HG02885 (cell line): ENCODE data around the gene PDE4A.
"Not testable (repeated sequence)": the region's sequence is repeated elsewhere in the genome, so short reads cannot be mapped to it uniquely, and the experiment has no call there.

ENCODE experiments used
- ATAC-seq: cut with Tn5 transposase; IDR thresholded peaks from one replicate; pipeline ENCODE4 v1.9.1; 2021; ENCODE audit warnings: mild to moderate bottlenecking; ENCODE audit not compliant: unreplicated experiment, poor library complexity

Gene PDE4A

DNA sequence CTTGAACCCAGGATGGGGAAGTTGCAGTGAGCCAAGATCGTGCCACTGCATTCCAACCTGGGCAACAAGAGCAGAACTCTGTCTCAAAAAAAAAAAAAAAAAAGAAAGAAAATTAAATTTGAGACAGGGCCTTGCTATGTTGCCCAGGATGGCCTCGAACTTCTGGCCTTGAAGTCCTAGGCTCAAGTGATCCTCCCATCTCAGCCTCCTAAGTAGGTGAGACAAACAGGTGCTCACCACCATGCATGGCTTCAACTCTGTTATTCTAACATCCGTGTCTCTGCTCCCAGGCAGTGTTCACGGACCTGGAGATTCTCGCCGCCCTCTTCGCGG is 40.3 kb downstream of the PDE4A start:
- no peak for ATAC-seq

DNA sequence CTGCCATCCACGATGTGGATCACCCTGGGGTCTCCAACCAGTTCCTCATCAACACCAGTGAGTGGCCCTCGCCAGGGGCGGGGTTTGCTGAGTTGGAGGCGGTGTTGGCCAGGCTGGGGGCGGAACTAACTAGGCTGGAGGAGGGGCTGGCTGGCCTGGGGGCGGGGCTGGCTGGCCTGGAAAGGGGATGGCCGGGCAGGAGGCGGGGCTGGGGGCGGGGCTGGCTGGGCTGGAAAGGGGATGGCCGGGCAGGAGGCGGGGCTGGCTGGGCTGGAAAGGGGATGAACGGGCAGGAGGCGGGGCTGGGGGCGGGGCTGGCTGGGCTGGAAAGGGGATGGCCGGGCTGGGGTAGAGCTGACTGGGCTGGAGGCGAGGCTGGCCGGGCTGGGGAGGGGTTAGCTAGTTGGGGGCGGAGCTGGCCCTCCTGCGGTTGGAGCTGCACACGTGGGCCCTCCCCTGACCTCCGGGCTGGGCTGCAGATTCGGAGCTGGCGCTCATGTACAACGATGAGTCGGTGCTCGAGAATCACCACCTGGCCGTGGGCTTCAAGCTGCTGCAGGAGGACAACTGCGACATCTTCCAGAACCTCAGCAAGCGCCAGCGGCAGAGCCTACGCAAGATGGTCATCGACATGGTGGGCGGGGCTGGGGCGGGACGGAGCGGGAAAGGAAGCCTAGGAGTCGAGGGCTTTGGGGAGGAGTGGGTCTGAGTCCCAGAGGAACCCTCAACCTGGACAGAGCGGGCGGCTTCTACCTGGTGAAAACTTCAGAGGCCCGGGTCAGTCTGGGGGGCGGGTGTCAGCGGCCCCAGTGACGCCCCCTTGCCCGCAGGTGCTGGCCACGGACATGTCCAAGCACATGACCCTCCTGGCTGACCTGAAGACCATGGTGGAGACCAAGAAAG is 41.0 kb downstream of the PDE4A start:
- ATAC-seq = peak; percentile 89

DNA sequence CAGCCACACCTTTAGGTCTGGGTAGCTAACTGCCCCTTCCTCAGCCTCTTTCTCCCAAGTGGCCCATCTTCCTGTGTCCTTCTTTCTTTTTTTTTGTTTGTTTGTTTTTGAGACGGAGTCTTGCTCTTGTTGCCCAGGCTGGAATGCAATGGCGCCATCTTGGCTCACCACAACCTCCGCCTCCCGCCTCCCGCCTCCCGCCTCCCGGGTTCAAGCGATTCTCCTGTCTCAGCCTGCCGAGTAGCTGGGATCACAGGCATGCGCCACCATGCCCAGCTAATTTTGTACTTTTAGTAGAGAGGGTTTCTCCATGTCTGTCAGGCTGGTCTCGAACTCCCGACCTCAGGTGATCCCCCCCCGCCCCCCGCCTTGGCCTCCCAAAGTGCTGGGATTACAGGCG is 41.7 kb downstream of the PDE4A start:
- not testable (repeated sequence) for ATAC-seq

DNA sequence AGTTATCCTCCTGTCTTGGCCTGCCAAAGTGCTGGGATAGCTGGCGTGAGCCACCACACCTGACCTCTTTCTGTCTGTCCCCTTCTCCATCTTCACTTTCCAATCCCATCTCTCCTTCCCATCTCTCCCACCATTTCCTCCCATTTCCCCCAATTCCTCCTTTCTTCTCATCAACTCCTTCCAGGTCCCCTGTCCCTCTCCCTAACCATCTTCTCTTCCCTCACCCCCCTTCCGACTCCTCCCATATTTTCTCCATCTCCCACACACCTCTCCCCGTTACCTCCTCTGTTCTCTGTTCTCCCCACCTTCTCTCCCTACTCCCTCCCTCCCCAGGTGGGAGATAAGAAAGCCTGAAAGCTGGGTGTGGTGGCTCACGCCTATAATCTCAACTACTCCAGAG is 42.2 kb downstream of the PDE4A start:
- ATAC-seq = no peak

DNA sequence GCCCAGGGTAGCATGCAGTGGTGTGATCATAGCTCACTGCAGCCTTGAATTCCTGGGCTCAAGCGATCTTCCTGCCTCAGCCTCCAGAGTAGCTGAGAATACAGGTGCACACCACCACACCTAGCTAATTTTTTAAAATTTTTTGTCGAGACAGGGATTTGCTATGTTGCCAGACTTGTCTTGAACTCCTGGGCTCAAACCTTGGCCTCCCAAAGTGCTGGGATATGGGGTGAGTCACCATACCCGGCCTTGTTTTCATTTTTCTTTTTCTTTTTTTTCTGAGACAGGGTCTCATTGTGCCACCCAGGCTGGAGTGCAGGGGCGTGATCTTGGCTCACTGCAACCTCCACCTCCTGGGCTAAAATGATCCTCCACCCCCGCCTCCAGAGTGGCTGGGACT is 44.1 kb downstream of the PDE4A start:
- ATAC-seq = no peak

DNA sequence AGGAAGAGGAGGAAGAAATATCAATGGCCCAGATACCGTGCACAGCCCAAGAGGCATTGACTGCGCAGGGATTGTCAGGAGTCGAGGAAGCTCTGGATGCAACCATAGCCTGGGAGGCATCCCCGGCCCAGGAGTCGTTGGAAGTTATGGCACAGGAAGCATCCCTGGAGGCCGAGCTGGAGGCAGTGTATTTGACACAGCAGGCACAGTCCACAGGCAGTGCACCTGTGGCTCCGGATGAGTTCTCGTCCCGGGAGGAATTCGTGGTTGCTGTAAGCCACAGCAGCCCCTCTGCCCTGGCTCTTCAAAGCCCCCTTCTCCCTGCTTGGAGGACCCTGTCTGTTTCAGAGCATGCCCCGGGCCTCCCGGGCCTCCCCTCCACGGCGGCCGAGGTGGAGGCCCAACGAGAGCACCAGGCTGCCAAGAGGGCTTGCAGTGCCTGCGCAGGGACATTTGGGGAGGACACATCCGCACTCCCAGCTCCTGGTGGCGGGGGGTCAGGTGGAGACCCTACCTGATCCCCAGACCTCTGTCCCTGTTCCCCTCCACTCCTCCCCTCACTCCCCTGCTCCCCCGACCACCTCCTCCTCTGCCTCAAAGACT is 46.9 kb downstream of the PDE4A start:
- ATAC-seq = no peak

DNA sequence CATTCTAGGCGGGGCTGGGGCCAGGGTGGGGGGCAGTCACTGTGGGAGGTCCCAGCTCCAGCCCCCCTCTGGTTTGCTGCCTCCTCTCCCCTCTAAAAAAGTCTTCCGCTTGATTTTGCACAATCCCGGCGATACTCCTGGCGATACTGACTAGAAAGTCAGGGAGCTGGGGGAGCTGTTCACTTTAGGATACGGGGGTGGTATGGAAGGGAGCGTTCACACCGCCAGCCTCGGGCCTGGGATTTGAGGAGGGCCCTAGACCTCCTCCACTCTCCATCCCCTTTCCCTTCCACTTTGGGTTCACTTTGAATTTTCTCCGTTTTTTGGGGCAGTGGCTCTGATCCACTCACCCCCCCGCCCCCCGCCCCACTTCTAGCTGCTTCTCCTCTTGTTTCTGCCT is 47.8 kb downstream of the PDE4A start:
- ATAC-seq = no peak

DNA sequence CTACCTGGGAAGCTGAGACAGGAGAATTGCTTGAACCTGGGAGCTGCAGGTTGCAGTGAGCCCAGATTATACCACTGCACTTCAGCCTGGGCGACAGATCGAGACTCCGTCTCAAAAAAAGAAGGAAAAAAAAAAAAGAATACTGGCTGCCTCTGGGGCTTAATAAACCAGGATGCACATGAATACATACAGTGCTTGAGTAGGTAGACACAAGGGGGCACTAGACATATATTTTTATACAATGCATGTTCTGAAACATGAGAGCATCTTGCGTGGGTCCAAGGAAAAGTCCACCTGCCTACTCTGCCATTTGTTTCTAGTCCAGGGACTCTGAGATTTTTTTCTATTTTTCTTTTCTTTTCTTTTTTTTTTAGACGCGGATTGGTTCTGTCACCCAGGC is 51.6 kb downstream of the PDE4A start:
- ATAC-seq = no peak

DNA sequence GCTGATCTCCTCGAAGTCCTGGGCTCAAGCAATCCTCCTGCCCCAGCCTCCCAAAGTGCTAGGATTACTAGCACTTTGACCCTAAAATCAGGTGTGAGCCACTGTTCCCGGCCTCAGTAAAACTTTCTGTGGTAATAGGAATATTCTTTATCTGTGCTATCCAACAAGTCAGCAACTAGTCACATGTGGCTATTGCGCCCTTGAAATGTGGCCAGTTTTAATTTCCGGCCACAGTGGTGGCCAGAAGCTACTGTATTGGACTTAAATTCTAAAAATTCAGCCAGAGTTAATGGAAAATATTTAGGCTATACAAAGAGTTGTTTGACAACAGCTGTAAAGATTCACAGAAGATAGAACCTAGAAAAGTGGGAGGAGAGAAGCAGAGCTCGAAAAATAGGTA is 52.9 kb downstream of the PDE4A start:
- no peak for ATAC-seq

DNA sequence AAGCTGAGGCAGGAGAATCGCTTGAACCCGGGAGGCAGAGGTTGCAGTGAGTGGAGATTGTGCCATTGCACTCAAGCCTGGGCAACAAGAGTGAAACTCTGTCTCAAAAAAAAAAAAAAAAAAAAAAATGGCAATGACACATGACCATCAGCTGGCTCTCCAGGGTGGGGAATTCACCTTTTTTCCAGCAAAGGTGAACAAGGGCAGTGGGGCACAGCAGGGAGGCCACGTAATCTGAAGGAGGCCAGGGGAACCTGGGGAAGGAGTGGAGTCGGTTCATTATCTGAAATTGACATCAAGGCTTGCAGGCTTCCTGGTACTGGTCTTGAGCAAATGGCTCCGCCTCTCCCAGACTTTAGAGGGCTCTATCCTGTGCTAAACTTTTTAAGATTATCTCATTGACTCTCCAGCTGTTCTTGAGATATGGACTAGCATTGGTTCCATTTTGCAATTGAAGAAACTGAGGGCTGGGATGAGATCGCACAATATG is 54.7 kb downstream of the PDE4A start:
- ATAC-seq = no peak

DNA sequence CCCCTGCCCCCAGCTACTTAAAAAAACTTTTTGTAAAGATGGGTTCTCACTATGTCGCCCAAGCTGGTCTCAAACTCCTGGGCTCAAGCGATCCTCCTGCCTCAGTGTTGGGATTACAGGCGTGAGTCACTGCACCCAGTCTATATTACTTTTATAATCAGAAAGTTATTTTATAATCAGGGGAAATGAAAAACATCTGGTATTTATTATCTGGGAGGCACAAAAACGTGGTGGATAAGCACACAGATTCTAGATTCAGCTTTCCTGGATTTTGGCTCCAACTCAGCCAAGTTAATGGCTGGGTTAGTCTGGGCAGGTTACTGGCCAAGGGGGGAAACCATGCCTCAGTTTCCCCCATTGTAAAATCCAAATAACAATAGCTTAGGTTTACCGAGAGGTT is 58.1 kb downstream of the PDE4A start:
- ATAC-seq = no peak

DNA sequence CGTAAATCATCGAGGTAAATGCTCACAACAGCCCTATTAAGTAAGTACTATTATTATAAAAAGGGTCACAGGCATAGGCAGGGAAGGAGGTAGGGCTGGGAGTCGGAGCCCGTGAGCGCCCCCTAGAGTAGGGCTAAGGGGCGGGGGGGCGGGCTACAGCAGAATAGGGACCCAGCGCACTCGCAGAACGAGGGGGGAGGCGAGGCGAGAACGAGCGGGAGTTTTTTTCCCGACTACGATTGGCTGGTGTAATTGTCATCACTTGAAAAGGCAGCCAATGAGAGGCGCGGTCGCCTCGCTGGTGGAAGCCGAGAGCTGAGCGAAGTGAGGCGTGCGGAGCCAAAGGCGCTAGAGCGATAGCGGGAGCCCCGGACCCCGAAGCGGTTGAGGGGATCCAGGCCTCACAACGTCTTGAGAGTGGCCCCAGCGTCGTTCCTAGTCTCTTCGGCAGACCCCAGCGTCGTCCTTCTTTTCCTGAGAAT is 58.6 kb downstream of the PDE4A start:
- no peak for ATAC-seq

DNA sequence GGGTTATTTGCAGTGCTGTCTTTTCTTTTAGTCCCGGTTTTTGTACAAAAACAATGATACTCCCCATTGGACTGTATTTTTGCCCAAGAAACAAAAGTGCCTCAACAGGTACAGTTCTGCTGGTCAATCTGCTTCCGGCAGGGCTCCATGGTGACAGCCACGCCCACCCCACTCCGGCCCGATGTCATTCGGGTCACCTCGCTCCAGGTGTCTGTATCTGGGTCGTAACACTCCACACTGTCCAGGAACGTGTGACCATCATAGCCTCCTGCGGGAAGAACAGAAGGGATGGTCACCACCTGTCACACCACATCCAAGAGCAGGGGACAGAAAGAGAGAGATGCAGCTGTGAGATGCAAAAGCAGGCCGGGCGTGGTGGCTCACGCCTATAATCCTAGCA is 66.2 kb downstream of the PDE4A start:
- no peak for ATAC-seq

DNA sequence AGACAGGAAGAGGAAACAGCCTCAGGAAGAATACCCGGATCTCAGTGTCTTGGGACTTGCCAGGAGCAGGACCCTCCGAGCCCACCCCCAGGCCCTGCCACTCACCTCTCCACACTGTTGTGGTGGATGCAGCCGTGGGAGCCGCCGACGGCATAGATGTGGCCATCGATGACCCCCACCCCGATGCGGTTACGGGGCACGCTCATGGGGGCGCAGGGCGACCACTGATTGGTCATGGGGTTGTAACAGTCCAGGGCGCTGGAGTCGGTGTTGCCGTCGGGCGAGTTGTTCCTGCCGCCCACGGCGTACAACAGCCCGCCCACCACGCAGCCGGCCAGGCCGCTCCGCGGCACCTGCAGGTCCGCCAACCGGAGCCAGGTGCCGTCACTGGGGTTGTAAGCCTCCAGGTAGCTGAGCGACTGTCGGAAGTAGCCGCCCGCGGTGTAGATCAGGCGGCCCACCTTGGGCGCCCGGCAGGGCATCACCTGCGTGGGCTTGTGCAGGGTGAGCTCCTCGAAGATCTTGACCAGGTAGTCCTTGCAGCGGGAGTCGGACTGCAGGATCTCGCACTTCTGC is 71.2 kb downstream of the PDE4A start:
- no peak for ATAC-seq

DNA sequence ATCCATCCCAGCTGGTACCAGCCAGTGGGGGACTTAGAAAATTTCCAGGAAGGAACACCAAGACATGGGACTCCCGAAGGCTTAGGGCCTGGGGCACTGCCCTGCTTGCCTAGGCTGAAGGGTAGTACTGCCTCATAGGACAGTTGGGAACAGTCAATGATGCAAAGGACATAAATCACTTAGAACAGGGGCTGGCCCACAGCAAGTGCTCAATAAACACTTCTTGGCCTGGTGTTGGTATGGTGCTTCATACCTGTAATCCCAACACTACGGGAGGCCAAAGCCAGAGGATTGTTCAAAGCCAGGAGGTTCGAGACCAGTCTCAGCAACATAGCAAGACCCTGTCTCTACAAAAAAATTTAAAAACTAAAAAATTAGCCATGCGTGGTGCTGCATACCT is 77.0 kb downstream of the PDE4A start:
- no peak for ATAC-seq

DNA sequence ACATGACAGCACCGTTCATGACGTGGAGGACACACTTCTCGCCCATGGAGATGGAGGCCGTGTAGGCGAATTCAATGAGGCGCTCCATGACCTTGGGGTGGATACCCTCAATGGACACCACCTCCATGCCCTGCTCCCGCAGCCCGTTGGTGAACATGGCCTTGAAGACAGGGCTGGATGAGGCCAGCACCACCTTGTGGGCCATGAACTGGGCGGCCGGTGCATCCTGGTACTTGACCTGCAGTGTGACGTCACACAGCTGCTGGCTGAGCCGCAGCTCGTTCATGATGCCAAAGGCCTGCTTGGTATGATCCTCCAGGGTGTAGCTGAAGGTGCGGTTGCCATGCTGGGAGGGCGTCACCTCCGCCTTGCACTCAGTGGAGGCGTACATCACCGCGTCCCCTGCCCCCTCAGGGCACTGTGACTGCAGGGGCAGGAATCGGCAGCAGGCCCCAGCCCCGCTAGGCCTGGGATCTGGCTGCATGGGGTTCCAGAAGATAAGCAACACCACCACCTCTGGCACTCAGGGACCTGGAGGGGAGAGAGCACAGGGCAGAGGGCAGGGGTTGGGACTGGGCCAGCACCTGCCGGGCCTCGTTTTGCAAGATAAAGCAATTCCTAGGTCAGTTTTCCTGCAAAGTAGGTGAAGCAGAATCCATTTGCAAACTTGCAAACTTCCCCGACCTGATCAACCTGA is 79.4 kb downstream of the PDE4A start:
- ATAC-seq = no peak

DNA sequence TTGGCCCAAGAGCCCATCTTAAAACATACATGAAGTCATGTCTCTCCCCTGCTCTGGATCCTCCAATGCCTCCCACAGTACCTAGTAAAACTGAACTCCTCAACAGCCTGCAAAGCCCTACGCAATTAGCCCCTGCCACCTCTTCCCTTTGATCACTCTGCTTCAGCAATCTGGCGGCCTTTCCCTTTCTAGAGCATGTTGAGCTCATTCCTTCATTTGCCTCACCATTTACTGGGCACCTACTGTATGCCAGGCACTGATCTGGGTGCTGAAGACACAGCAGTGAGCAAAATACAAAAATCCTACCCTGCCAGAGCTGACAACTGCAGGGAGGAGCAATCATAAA is 79.9 kb downstream of the PDE4A start:
- ATAC-seq = no peak

DNA sequence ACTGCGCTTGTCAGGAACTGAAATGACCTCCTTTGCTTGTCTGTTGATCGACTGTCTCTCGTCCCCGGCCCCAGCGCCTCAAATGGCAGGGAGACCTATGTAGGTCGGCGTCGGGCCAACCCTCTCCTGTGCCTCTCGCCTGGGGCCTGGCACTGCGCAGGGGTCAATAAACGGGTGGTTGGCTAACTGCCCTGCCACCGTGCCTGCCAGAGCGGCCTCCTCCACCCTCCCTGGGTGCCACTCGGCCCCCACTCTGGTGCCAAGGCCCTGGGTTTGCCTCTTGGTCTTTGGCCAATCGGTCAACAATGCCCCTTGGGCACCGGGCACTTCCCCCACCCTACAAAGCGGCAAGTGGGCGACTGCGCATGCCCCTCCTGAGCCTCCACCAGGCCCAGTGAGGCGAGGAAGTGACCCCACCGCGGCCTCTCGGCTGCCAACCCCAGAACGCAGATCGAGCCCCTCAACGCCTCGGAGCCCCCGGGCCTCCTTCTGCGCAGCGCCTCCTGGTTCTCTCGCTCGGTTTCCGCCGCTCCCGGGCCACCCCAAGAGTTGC is 81.7 kb downstream of the PDE4A start:
- peak; percentile 48 for ATAC-seq

DNA sequence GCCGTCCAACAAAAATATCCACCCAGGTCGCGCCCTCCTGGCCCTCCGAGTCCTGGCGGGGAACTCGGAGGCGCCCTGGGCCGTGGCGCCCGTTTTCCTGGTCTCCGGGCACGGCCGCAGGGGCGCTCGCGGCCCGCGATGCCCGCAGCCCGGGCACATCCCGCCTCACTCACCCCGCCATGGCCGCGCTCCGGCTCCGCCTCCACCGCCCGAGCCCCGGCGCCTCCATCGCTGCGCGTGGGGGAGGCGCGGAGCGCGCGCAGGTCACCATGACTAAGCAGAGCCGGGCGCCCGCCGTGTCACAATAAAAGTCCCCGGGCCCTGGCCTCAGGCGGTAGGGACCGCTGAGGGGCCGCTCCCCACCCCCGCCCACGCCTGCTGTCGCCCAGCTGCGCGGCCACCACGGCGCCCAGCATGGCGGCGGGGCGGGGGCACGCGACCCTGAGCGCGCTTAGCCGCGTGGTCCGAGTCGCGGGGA is 82.2 kb downstream of the PDE4A start:
- ATAC-seq = peak; percentile 87

DNA sequence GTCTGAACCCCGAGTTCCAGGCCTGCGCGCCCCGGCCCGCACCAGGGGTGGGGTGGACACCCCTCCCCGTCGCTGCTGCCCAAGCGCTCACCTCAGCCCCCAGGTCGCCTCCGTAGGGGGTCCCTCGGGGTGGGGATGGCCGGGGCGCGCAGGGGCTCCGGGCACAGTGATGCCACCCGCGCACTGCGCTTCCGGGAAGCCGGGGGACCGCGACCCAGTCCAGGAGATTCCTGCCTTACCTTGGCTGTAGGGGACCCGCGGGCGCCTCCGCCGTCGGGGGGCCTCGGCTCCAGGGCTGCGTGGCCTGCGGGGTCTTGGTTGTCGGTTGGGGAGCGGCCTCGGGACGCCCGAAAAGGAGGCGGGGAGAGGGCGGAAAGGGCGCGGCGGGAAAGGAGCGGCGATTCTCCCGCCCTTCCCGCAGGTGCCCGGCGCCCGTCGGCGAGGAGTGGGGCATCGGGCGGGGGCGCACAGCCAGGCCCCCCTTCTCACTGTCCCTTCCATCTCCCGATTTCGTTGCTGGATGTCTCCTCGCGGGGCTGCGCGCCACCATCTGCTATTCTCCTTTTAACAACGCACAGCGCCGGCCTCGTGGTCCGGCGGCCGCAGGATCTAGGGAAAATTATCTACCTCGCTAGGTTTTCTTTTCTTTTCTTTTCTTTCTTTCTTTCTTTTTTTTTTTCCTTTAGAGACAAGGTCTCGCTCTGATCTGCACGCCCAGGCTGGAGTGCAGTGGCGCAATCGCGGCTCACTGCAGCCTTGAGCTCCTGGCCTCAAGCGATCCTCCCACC is 82.9 kb downstream of the PDE4A start, which contains the start of gene KEAP1:
Gene KEAP1, minus strand, starts transcription at position 355 of the 788 bp plus-strand sequence. CDS start 3,323 bp downstream, outside the sequence.
- peak; percentile 31 for ATAC-seq
